Measurements from ENCODE around the gene DDX31. TPM values are rescaled to one million over a fixed set of nuclear protein-coding genes. Genes with fewer than 3 reads are reported as not detected.

Gene DDX31
- polyA plus RNA-seq, 1 donor = 12.3 TPM

- WGBS (ENCODE audit: insufficient coverage, low lambda C conversion rate) = no CpG with 5 or more reads among the region's 6 CpGs
- Histone ChIP-seq H3K36me3 (ENCODE audit: control insufficient read depth, insufficient read depth, low read length) (peaks cover 61% of the 10 kb centered on the region), H3K4me3 (ENCODE audit: low read length) (no peak overlapping the region), H3K4me1 (ENCODE audit: control insufficient read depth, insufficient read depth, low read length) (no peaks in the 10 kb centered on the region), H3K9me3 (ENCODE audit: control insufficient read depth, low read depth, low read length) (no peaks in the 10 kb centered on the region), H3K27ac (ENCODE audit: low read length) (no peak overlapping the region), H3K27me3 (ENCODE audit: control insufficient read depth, insufficient read depth, low read length) (no peaks in the 10 kb centered on the region)
- DNase-seq = no peak
Measured at GRCh38 chr9:132605387-132605786, 64.4 kb downstream of the DDX31 start.

GRCh38 chr9:132602207-132602606 is 67.6 kb downstream of the DDX31 start:
- DNase-seq = no peak
- peaks cover 50% of the 10 kb centered on the region for H3K36me3 ChIP-seq (ENCODE audit: control insufficient read depth, insufficient read depth, low read length)
- no CpG with 5 or more reads among the region's 3 CpGs for WGBS (ENCODE audit: insufficient coverage, low lambda C conversion rate)

GRCh38 chr9:132600326-132600984 is 69.3 kb downstream of the DDX31 start:
- peaks cover 42% of the 10 kb centered on the region for H3K36me3 ChIP-seq (ENCODE audit: control insufficient read depth, insufficient read depth, low read length)

More at GRCh38 chr9:132602207-132602606, 67.6 kb downstream of the DDX31 start:
- H3K9me3 ChIP-seq (ENCODE audit: control insufficient read depth, low read depth, low read length) = no peaks in the 10 kb centered on the region
- no peaks in the 10 kb centered on the region for H3K27me3 ChIP-seq (ENCODE audit: control insufficient read depth, insufficient read depth, low read length)
- H3K27ac ChIP-seq (ENCODE audit: low read length) = no peak overlapping the region
- H3K4me1 ChIP-seq (ENCODE audit: control insufficient read depth, insufficient read depth, low read length) = no peaks in the 10 kb centered on the region
- no peak overlapping the region for H3K4me3 ChIP-seq (ENCODE audit: low read length)

DNA sequence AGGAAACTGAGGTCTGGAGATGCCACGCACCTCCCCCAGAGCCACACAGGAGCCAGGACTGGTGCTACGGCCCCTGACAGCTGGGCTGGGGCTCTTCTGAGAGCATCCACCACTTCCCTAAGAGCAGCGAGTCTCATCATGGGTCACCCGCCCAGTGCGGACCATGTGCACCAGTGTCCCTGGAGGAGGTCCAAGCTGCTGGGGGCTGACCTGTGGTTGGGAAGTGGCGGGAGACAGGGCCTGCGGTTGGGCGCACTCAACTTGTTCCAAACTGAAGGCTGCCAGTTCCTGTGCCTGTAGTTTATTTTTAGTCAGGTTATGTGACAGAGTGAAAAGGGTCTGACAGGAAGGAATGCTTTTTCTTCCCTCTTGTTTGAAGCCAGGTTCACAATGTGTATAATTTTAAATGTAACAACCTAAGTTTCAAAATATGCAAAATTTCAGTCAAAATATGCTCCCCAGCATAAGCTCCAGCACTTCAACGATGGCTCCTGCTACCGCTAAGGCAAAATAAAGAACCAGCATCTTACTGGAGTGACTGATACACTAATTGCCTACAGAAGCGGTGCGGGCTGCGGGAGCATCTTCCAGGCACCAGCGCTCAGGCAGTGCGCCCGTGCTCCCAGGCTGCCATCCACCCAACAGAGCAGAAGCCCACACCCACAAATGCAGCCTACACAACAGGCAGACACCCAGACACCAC is 72.6 kb downstream of the DDX31 start:
- no peak for DNase-seq
- H3K27ac ChIP-seq (ENCODE audit: low read length) = no peak overlapping the region
- H3K27me3 ChIP-seq (ENCODE audit: control insufficient read depth, insufficient read depth, low read length) = peaks cover 4% of the 10 kb centered on the region
- H3K4me3 ChIP-seq (ENCODE audit: low read length) = no peak overlapping the region
- H3K36me3 ChIP-seq (ENCODE audit: control insufficient read depth, insufficient read depth, low read length) = peaks cover 41% of the 10 kb centered on the region
- H3K4me1 ChIP-seq (ENCODE audit: control insufficient read depth, insufficient read depth, low read length) = no peaks in the 10 kb centered on the region
- H3K9me3 ChIP-seq (ENCODE audit: control insufficient read depth, low read depth, low read length) = no peaks in the 10 kb centered on the region
- no CpG with 5 or more reads among the region's 16 CpGs for WGBS (ENCODE audit: insufficient coverage, low lambda C conversion rate)

More at GRCh38 chr9:132600326-132600984, 69.3 kb downstream of the DDX31 start:
- no peak for DNase-seq
- Histone ChIP-seq H3K4me1 (ENCODE audit: control insufficient read depth, insufficient read depth, low read length) (no peaks in the 10 kb centered on the region), H3K9me3 (ENCODE audit: control insufficient read depth, low read depth, low read length) (no peaks in the 10 kb centered on the region), H3K27ac (ENCODE audit: low read length) (no peak overlapping the region), H3K27me3 (ENCODE audit: control insufficient read depth, insufficient read depth, low read length) (no peaks in the 10 kb centered on the region), H3K4me3 (ENCODE audit: low read length) (no peak overlapping the region)
- no CpG with 5 or more reads among the region's 12 CpGs for WGBS (ENCODE audit: insufficient coverage, low lambda C conversion rate)

DNA sequence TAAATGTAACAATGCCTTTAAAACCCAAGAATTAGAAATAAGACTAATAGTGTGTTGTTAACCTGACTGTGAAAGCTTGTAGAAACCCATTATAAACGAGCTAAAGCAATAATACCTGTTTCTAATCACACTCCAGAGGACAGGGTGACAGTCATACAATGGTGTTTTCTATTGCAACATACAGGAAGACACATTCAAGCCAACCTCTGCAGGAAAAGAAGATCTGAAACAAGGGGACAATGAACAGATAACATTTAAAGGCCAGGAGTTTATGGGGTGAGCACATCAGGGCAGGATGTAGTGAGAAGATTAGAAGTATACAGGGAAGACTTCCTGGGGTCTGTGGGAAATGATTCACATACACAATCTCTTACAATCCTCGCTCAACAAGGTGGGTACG is 73.6 kb downstream of the DDX31 start:
- no peaks in the 10 kb centered on the region for H3K9me3 ChIP-seq (ENCODE audit: control insufficient read depth, low read depth, low read length)
- no peak overlapping the region for H3K27ac ChIP-seq (ENCODE audit: low read length)
- no peaks in the 10 kb centered on the region for H3K4me1 ChIP-seq (ENCODE audit: control insufficient read depth, insufficient read depth, low read length)
- no peak overlapping the region for H3K4me3 ChIP-seq (ENCODE audit: low read length)
- H3K36me3 ChIP-seq (ENCODE audit: control insufficient read depth, insufficient read depth, low read length) = peaks cover 34% of the 10 kb centered on the region
- H3K27me3 ChIP-seq (ENCODE audit: control insufficient read depth, insufficient read depth, low read length) = peaks cover 14% of the 10 kb centered on the region
- DNase-seq = no peak
- 29% methylated on average over 1 of the region's 3 CpGs for WGBS (ENCODE audit: insufficient coverage, low lambda C conversion rate)

DNA sequence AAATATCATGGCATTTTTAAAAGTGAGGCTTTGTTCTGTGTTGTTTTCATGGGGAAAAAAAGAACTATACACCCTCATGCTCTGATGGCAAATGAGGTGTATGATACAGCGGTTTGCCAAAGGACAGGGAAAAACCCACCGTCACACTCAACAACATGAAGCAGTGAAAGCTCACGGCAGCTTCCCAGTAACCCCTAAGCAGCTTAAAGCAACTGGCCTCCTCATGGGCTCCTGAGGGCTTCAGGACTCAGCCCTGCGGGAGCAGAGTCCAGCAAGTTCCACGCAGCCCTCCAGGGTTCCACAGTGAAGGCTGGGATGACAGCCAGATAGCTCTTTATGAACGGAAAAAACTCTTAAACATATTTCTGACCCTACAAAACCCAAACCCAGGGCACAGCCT is 74.5 kb downstream of the DDX31 start:
- Histone ChIP-seq H3K36me3 (ENCODE audit: control insufficient read depth, insufficient read depth, low read length) (peaks cover 25% of the 10 kb centered on the region), H3K9me3 (ENCODE audit: control insufficient read depth, low read depth, low read length) (no peaks in the 10 kb centered on the region), H3K27ac (ENCODE audit: low read length) (no peak overlapping the region), H3K4me1 (ENCODE audit: control insufficient read depth, insufficient read depth, low read length) (no peaks in the 10 kb centered on the region), H3K27me3 (ENCODE audit: control insufficient read depth, insufficient read depth, low read length) (peaks cover 21% of the 10 kb centered on the region), H3K4me3 (ENCODE audit: low read length) (no peak overlapping the region)
- no CpG with 5 or more reads among the region's 6 CpGs for WGBS (ENCODE audit: insufficient coverage, low lambda C conversion rate)
- no peak for DNase-seq

DNA sequence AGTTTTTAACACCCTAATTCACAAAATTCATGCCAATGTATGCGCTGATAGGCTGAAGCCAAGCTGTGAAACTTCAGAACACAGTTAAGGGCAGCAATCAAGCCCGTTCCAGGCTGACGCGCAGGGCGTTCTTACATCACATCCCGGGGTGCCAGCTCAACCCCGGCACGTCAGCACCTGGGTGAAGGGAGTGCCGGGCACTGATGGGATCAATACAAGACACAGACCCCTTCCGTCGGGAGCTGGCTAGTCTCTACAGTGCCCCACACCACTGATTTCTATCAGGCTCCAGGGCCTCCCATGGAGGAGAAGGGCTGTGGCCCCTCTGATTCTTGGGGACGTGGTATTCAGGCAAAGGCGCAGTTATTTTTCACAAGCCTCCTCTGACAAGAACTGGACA is 75.4 kb downstream of the DDX31 start:
- Histone ChIP-seq H3K36me3 (ENCODE audit: control insufficient read depth, insufficient read depth, low read length) (peaks cover 18% of the 10 kb centered on the region), H3K27ac (ENCODE audit: low read length) (no peak overlapping the region), H3K4me3 (ENCODE audit: low read length) (no peak overlapping the region), H3K27me3 (ENCODE audit: control insufficient read depth, insufficient read depth, low read length) (peaks cover 30% of the 10 kb centered on the region), H3K9me3 (ENCODE audit: control insufficient read depth, low read depth, low read length) (no peaks in the 10 kb centered on the region), H3K4me1 (ENCODE audit: control insufficient read depth, insufficient read depth, low read length) (no peaks in the 10 kb centered on the region)
- no peak for DNase-seq
- no CpG with 5 or more reads among the region's 13 CpGs for WGBS (ENCODE audit: insufficient coverage, low lambda C conversion rate)

- no peaks in the 10 kb centered on the region for H3K9me3 ChIP-seq (ENCODE audit: control insufficient read depth, low read depth, low read length)
- peaks cover 17% of the 10 kb centered on the region for H3K36me3 ChIP-seq (ENCODE audit: control insufficient read depth, insufficient read depth, low read length)
- H3K4me1 ChIP-seq (ENCODE audit: control insufficient read depth, insufficient read depth, low read length) = no peaks in the 10 kb centered on the region
- DNase-seq = no peak
- H3K27me3 ChIP-seq (ENCODE audit: control insufficient read depth, insufficient read depth, low read length) = peaks cover 50% of the 10 kb centered on the region
- H3K27ac ChIP-seq (ENCODE audit: low read length) = no peak overlapping the region
- no CpG with 5 or more reads among the region's 8 CpGs for WGBS (ENCODE audit: insufficient coverage, low lambda C conversion rate)
- H3K4me3 ChIP-seq (ENCODE audit: low read length) = no peak overlapping the region
Measured at GRCh38 chr9:132592451-132592850, 77.3 kb downstream of the DDX31 start.

DNA sequence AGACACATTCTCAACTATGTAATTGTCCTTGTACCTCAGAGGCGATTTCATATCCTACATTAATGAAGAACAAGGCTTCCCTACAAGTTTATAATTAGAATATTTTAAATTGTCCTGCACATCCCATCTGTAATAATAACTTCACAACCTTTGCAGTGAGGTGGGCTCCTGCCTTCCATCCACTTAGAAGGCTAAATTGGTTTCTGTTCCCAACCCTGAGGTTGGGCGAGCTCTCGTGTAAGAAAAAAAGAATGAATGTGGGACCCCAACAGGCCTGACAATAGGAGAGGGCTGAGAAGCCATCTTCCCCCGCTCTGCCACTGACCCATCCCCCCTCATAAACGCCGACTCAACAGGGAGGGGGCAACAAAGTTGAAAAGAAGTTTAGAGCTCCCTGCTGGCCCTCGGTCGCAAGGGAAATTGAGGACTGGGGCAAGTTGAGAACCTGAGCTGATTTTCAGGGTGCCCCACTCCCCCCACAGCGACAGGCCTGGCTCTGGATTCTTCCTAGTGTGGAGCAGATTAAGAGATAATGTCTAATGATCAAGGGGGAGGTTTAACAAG is 78.0 kb downstream of the DDX31 start:
- Histone ChIP-seq H3K27me3 (ENCODE audit: control insufficient read depth, insufficient read depth, low read length) (peaks cover 56% of the 10 kb centered on the region), H3K9me3 (ENCODE audit: control insufficient read depth, low read depth, low read length) (peaks cover 5% of the 10 kb centered on the region), H3K4me1 (ENCODE audit: control insufficient read depth, insufficient read depth, low read length) (no peaks in the 10 kb centered on the region), H3K36me3 (ENCODE audit: control insufficient read depth, insufficient read depth, low read length) (peaks cover 14% of the 10 kb centered on the region), H3K4me3 (ENCODE audit: low read length) (no peak overlapping the region), H3K27ac (ENCODE audit: low read length) (no peak overlapping the region)
- DNase-seq = no peak
- WGBS (ENCODE audit: insufficient coverage, low lambda C conversion rate) = no CpG with 5 or more reads among the region's 9 CpGs

DNA sequence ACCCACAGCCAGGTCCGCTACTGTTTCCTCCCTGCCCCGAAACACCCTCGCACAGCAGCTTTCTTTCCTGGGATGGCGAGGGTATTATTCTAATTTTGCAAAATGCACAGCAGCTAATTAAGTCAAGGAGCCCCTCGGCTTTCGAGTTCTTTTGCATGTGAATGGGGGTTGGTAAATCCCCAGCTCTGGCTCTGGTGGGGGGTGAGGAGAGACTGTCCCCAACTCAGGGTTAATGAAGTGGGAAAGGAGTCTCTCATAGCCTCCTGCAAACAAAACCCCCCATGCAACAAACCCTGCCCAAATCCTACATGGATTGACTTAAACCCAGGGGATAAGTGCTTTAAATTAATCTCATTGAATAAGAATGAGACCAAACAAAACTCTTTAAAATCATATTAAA is 78.5 kb downstream of the DDX31 start:
- H3K36me3 ChIP-seq (ENCODE audit: control insufficient read depth, insufficient read depth, low read length) = peaks cover 10% of the 10 kb centered on the region
- peaks cover 6% of the 10 kb centered on the region for H3K9me3 ChIP-seq (ENCODE audit: control insufficient read depth, low read depth, low read length)
- H3K4me3 ChIP-seq (ENCODE audit: low read length) = no peak overlapping the region
- H3K4me1 ChIP-seq (ENCODE audit: control insufficient read depth, insufficient read depth, low read length) = no peaks in the 10 kb centered on the region
- peaks cover 62% of the 10 kb centered on the region for H3K27me3 ChIP-seq (ENCODE audit: control insufficient read depth, insufficient read depth, low read length)
- 20% methylated on average over 1 of the region's 6 CpGs for WGBS (ENCODE audit: insufficient coverage, low lambda C conversion rate)
- DNase-seq = no peak
- H3K27ac ChIP-seq (ENCODE audit: low read length) = no peak overlapping the region
